Measurements from ENCODE around the gene MARCHF3. TPM values are rescaled to one million over a fixed set of nuclear protein-coding genes. Genes with fewer than 3 reads are reported as not detected.
"Not testable (repeated sequence)": the region's sequence is repeated elsewhere in the genome, so short reads cannot be mapped to it uniquely, and the experiment has no call there.

Gene MARCHF3
- total RNA-seq, 1 donor from 2014 or later = 35.7 TPM

DNA sequence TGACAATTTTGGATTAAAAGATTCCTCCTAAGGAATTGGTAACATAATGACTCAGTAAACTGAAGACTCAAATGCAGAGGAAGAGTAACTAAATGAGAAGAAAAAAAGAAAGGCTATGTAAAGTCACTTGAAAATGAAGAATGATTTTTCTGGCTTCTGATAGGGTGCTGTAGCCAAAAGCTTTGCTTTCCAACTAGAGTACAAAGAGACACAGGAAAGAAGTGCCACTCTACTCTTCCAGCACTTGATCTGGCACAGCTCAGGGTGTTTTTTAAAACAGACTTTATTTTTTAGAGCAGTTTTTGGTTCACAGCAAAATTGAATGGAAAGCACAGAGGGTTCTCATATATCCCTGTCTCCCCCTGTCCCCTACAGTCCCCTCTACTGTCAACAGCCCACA lies 130.9 kb downstream of the MARCHF3 start:
- H3K36me3 ChIP-seq = peaks cover 12% of the 10 kb centered on the region
- no peaks in the 10 kb centered on the region for H3K9me3 ChIP-seq (replicated peaks)
- intact Hi-C loops (cut with micrococcal nuclease) = no loop called here
- no peak overlapping the region for H3K4me3 ChIP-seq
- no peak for DNase-seq
- H3K4me1 ChIP-seq = no peaks in the 10 kb centered on the region
- TF ChIP-seq, protein P1, sequence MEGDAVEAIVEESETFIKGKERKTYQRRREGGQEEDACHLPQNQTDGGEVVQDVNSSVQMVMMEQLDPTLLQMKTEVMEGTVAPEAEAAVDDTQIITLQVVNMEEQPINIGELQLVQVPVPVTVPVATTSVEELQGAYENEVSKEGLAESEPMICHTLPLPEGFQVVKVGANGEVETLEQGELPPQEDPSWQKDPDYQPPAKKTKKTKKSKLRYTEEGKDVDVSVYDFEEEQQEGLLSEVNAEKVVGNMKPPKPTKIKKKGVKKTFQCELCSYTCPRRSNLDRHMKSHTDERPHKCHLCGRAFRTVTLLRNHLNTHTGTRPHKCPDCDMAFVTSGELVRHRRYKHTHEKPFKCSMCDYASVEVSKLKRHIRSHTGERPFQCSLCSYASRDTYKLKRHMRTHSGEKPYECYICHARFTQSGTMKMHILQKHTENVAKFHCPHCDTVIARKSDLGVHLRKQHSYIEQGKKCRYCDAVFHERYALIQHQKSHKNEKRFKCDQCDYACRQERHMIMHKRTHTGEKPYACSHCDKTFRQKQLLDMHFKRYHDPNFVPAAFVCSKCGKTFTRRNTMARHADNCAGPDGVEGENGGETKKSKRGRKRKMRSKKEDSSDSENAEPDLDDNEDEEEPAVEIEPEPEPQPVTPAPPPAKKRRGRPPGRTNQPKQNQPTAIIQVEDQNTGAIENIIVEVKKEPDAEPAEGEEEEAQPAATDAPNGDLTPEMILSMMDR (IDR thresholded peaks at IDR 0.05; ENCODE audit: borderline replicate concordance) = no peak
- H3K27ac ChIP-seq (replicated peaks) = no peak overlapping the region
- no peaks in the 10 kb centered on the region for H3K27me3 ChIP-seq (ENCODE audit: low read depth)

DNA sequence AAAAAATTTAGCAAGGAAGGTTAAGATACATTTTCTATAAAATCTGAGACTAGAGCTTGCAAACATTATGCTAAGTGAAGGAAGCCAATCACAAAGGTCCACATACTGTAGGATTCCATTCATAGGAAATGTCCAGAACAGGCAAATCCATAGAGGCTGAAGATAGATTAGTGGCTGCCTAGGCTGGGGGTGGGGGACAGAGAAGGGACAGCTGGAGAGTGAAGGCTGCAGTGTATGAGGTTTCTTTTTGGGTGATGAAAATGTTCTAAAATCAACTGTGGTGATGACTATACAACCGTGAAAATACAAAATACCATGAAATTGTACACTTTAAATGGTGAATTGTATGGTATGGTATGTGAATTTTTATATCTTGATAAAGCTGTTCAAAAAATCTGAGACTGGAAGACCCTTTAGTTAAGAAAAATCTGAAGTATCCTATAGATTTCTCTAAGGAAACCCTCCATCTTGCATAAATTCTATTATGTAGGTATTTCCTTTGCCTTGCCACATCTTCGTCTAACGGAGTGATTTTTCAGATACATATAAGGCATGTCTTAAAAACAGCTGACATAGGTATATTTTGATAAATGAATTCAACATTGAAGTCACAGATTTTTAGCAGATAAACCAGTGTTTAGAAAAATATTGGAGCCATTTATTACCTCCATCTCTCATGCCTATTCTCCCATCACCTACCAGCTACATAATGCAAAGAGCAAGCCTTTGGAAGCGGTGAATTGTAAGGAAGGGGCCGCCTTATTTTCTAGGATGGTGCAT lies 132.3 kb downstream of the MARCHF3 start:
- Histone ChIP-seq H3K27ac (replicated peaks) (no peak overlapping the region), H3K4me3 (no peak overlapping the region), H3K27me3 (ENCODE audit: low read depth) (no peaks in the 10 kb centered on the region), H3K36me3 (peaks cover 12% of the 10 kb centered on the region), H3K9me3 (replicated peaks) (no peaks in the 10 kb centered on the region), H3K4me1 (no peaks in the 10 kb centered on the region)
- intact Hi-C loops (cut with micrococcal nuclease) = no loop called here
- no peak for DNase-seq
- TF ChIP-seq, protein P1 (IDR thresholded peaks at IDR 0.05; ENCODE audit: borderline replicate concordance) = no peak

DNA sequence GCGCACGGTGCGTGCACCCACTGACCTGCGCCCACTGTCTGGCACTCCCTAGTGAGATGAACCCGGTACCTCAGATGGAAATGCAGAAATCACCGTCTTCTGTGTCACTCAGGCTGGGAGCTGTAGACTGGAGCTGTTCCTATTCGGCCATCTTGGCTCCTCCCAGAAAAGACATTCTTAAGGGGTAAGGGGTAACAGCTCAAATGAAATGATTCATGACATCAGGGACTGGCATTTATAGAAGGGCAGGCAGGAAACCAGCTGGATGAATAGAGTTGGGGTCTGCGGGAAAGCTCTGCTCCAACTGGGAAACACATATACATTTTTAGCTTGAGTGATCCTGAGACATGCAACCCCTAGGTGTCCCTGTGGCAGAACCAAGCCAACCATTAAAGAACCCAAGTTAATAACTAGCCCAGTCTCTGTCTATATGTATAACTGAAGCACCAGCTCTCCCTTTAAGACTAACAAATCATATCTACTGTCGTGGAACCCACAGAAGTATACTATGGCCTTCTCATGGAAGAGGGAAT lies 134.1 kb downstream of the MARCHF3 start:
- H3K4me1 ChIP-seq = no peaks in the 10 kb centered on the region
- H3K9me3 ChIP-seq (replicated peaks) = no peaks in the 10 kb centered on the region
- intact Hi-C loops (cut with micrococcal nuclease) = no loop called here
- H3K27me3 ChIP-seq (ENCODE audit: low read depth) = no peaks in the 10 kb centered on the region
- no peak for DNase-seq
- no peak overlapping the region for H3K4me3 ChIP-seq
- H3K27ac ChIP-seq (replicated peaks) = no peak overlapping the region
- peaks cover 8% of the 10 kb centered on the region for H3K36me3 ChIP-seq
- TF ChIP-seq, protein P1 (IDR thresholded peaks at IDR 0.05; ENCODE audit: borderline replicate concordance) = no peak

DNA sequence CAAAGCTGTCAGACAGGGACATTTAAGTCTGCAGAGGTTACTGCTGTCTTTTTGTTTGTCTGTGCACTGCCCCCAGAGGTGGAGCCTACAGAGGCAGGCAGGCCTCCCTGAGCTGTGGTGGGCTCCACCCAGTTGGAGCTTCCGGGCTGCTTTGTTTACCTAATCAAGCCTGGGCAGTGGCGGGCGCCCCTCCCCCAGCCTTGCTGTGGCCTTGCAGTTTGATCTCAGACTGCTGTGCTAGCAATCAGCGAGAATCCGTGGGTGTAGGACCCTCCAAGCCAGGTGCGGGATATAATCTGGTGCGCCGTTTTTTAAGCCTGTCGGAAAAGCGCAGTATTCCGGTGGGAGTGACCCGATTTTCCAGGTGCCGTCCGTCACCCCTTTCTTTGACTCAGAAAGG lies 134.6 kb downstream of the MARCHF3 start:
- H3K27ac ChIP-seq (replicated peaks); H3K4me3 ChIP-seq; DNase-seq; intact Hi-C loops (cut with micrococcal nuclease); H3K9me3 ChIP-seq (replicated peaks); H3K4me1 ChIP-seq; H3K36me3 ChIP-seq; H3K27me3 ChIP-seq (ENCODE audit: low read depth): not testable (repeated sequence)

DNA sequence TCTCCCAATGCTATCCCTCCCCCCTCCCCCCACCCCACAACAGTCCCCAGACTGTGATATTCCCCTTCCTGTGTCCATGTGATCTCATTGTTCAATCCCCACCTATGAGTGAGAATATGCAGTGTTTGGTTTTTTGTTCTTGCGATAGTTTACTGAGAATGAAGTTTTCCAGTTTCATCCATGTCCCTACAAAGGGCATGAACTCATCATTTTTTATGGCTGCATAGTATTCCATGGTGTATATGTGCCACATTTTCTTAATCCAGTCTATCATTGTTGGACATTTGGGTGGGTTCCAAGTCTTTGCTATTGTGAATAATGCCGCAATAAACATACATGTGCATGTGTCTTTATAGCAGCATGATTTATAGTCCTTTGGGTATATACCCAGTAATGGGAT lies 139.9 kb downstream of the MARCHF3 start:
- H3K27ac ChIP-seq (replicated peaks); H3K4me1 ChIP-seq; H3K36me3 ChIP-seq; H3K27me3 ChIP-seq (ENCODE audit: low read depth); H3K4me3 ChIP-seq; intact Hi-C loops (cut with micrococcal nuclease); H3K9me3 ChIP-seq (replicated peaks); DNase-seq: not testable (repeated sequence)

DNA sequence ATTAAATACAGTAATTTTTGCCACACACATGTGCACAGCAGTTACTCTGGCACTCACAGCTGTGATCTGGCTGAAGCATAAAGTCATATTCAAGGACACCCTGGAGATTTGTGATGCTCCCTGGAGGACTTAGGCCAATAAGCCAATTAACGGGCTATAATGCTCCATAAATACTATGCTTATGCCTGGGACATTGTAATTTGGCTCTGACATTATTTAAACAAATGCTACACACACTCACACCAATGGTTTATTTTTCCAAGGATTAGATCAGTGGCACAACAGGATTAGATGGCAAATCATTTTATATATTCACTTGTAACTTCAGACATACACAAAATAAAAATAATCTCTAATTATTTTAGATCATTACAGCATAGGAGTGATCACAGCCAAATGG lies 142.2 kb downstream of the MARCHF3 start:
- intact Hi-C loops (cut with micrococcal nuclease) = no loop called here
- no peaks in the 10 kb centered on the region for H3K9me3 ChIP-seq (replicated peaks)
- TF ChIP-seq, protein P1 (IDR thresholded peaks at IDR 0.05; ENCODE audit: borderline replicate concordance) = no peak
- peaks cover 13% of the 10 kb centered on the region for H3K4me1 ChIP-seq
- H3K27ac ChIP-seq (replicated peaks) = no peak overlapping the region
- no peaks in the 10 kb centered on the region for H3K27me3 ChIP-seq (ENCODE audit: low read depth)
- DNase-seq = no peak
- H3K4me3 ChIP-seq = no peak overlapping the region
- no peaks in the 10 kb centered on the region for H3K36me3 ChIP-seq
